GM12892 (cell line): Measurements from ENCODE around the gene EVA1C.

Source experiments
- POLR2A ChIP-seq: IDR thresholded peaks from 2 replicates; pipeline ENCODE4 v1.6.1; 2011; ENCODE audit warnings: low read depth, low read length, control low read depth
- TAF1 ChIP-seq: IDR thresholded peaks from 2 replicates; pipeline ENCODE4 v1.6.1; 2011; ENCODE audit warnings: low read depth, mild to moderate bottlenecking, control low read depth, low read length, borderline replicate concordance

- no peak for TF ChIP-seq TAF1
- TF ChIP-seq POLR2A = no peak
Observed at GRCh38 chr21:32523463-32523862, 111.0 kb downstream of the EVA1C start.
